HepG2 (cell line): ENCODE measurements around the gene NFE2L2. TPM values are rescaled to one million over a fixed set of nuclear protein-coding genes. Genes with fewer than 3 reads are reported as not detected.

Experiments used
- ARID5B ChIP-seq: IDR thresholded peaks from 2 replicates; pipeline ENCODE4 v1.4.0; 2020; ENCODE audit warnings: mild to moderate bottlenecking, missing genetic modification reagents
- HINFP ChIP-seq: sonication (generic); formaldehyde crosslinking; IDR thresholded peaks from 2 replicates; pipeline ENCODE4 v1.4.0; 2020; ENCODE audit warnings: low read depth, mild to moderate bottlenecking, missing genetic modification reagents
- KLF16 ChIP-seq, 2 experiments: sonication (generic) in 1 of 2; formaldehyde crosslinking in 1 of 2; IDR thresholded peaks; 2 replicates each; pipeline versions ENCODE4 v1.6.1 to v1.8.0; 2016 to 2023; ENCODE audit warnings: missing genetic modification reagents in 2 of 2, missing compliant biosample characterization in 1 of 2
- PHB2 ChIP-seq: fragments of 450-650 bp; IDR thresholded peaks from 2 replicates; pipeline ENCODE4 v1.6.1; 2018; ENCODE audit not compliant: partially characterized antibody
- SRY ChIP-seq: sonication (generic); formaldehyde crosslinking; IDR thresholded peaks from 2 replicates; pipeline ENCODE4 v1.8.0; 2022; ENCODE audit warnings: mild to moderate bottlenecking, missing genetic modification reagents
- ZNF407 ChIP-seq: sonication (generic); formaldehyde crosslinking; IDR thresholded peaks from one replicate; pipeline ENCODE4 v1.5.1; 2020; ENCODE audit warnings: mild to moderate bottlenecking, missing genetic modification reagents; ENCODE audit errors: not compliant biosample characterization
- ZNF441 ChIP-seq: sonication (generic); formaldehyde crosslinking; IDR thresholded peaks from 2 replicates; pipeline ENCODE4 v1.7.0; 2021; ENCODE audit warnings: missing genetic modification reagents, borderline replicate concordance
- ZNF710 ChIP-seq: sonication (generic); formaldehyde crosslinking; IDR thresholded peaks from 2 replicates; pipeline ENCODE4 v1.5.0; 2020; ENCODE audit warnings: mild to moderate bottlenecking, missing genetic modification reagents, borderline replicate concordance
- polyA plus RNA-seq, 8 experiments: library from polyadenylated mRNA; depleted of rRNA in 3 of 8; stranded (reverse) in 7 of 8; unstranded in 1 of 8; fragments of >200 nt; fragmentation: Illumina TruSeq in 4 of 8; extraction: Trizol in 4 of 8; gene quantifications; 2 replicates each; pipeline versions ENCODE4 v1.2.1 to v1.2.3, GENCODE V29; 2011 to 2016; ENCODE audit warnings: low read depth in 4 of 8, missing spikeins in 1 of 8, mixed read lengths in 1 of 8; ENCODE audit not compliant: insufficient read depth in 1 of 8
- total RNA-seq, 5 experiments: library from RNA; depleted of rRNA; stranded (reverse); fragments of >200 nt; fragmentation: Illumina TruSeq; extraction: Trizol; gene quantifications; 2 replicates each; pipeline ENCODE4 v1.2.3, GENCODE V29; 2016; ENCODE audit warnings: low read depth in 1 of 5
- TF ChIP-seq, protein P1 (sequence below): sonication (generic); formaldehyde crosslinking; IDR thresholded peaks from 2 replicates; pipeline ENCODE4 v1.8.0; 2022; ENCODE audit warnings: missing genetic modification reagents, low read depth, mild to moderate bottlenecking, borderline replicate concordance

NFE2L2 gene
- total and polyA plus RNA-seq, 2 of the 13 experiments (the other 11 are each of a cell fraction or from before 2014, with no cell fraction given), result 84.6 to 215 TPM

DNA sequence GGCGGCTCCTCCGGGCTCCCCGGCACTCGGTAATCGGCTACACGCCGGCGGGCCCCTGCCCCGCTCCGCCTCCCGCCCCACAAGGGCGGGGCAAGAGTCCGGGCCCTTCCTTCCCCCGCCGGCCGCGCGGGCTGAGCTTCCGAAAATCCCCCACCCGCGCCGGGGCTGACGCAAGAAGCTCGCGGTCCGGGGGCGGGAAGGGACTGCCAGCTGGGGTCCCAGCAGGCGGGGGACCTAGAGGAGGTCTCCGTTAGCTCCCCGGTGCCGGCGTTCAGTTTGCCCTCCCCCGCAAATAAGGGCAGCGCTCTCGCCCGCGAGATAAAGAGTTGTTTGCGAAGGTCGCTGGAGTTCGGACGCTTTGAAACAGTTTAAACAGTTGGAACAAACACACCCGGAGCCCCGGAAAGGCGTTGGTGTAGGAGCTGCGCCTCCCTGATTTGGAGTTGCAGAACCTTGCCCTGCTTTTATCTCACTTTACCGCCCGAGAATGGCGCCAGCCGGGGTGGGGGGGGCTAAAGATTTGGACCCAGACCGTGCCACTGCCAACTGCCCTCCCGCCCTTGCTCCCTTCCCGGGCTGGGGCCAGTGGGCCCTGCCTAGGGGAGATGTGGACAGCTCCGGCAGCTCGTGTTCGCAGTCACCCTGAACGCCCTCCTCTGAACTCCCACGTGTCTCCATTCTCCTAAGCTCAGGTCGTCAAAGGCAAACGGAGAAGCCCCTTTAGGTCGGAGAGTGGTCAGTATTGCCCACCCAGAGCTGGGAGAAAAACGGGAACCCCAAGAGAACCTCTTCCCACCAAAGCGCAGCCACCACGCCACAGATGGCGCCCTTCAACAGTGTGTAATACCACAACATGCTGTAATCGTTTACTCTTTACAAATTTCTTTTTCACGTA, at the start of gene NFE2L2 (continued):
- peak; percentile 73 for TF ChIP-seq HINFP (CRISPR knock-in tag)
- no peak; the same call in 1 of the 2 replicates for TF ChIP-seq ZNF441 (CRISPR knock-in tag)
- TF ChIP-seq ZNF710, result peak; percentile 38; the same call in 1 of the 2 replicates
- TF ChIP-seq ARID5B (CRISPR knock-in tag), result peak; percentile 86
- no peak for TF ChIP-seq SRY (CRISPR knock-in tag)
- TF ChIP-seq, protein P1, sequence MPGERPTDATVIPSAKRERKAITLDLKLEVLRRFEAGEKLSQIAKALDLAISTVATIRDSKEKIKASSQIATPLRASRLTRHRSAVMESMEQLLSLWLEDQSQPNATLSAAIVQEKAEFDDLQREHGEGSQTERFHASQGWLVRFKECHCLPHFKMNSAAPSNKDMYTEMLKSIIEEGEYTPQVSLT, result 0 out of 2 replicates have a peak, but pooled peaks have one; percentile 91
- TF ChIP-seq KLF16 (CRISPR knock-in tag; IDR thresholded peaks at IDR 0.05), result peak in 1 of 2 experiments; percentile 67; a peak in 2 of 4 replicates
- peak; percentile 46 for TF ChIP-seq ZNF407 (CRISPR knock-in tag)
- no peak for TF ChIP-seq PHB2
